ENCODE data around the gene GRPEL1.

DNA sequence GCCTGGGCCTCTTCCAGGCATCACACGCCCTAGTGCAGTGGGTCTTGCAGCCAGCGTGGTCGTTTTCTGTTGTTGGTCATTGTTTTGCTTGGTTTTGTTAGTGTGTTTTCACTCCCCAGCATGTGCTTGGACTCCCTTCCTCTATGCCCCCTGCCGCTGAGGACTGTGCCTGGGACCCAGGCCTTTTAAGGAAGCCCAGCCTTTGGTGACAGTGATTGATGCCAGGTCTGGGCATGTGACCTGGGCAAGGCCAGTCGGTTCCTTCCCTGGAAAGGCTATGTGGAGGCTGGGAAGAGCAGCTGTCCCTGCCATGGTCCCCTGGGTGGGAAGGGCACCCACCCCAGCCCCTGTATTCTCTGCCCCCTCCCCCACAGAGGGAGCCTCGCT, 8.8 kb upstream of the GRPEL1 start:
- TF ChIP-seq CTCF (IDR thresholded peaks at IDR 0.05) (no peak), POLR2A (IDR thresholded peaks at IDR 0.05) (no peak)

Data from body of pancreas (tissue), 4 donors.